Measurements from ENCODE around the gene RGS3.
"Not testable (repeated sequence)": the region's sequence is repeated elsewhere in the genome, so short reads cannot be mapped to it uniquely, and the experiment has no call there.

Gene RGS3

DNA sequence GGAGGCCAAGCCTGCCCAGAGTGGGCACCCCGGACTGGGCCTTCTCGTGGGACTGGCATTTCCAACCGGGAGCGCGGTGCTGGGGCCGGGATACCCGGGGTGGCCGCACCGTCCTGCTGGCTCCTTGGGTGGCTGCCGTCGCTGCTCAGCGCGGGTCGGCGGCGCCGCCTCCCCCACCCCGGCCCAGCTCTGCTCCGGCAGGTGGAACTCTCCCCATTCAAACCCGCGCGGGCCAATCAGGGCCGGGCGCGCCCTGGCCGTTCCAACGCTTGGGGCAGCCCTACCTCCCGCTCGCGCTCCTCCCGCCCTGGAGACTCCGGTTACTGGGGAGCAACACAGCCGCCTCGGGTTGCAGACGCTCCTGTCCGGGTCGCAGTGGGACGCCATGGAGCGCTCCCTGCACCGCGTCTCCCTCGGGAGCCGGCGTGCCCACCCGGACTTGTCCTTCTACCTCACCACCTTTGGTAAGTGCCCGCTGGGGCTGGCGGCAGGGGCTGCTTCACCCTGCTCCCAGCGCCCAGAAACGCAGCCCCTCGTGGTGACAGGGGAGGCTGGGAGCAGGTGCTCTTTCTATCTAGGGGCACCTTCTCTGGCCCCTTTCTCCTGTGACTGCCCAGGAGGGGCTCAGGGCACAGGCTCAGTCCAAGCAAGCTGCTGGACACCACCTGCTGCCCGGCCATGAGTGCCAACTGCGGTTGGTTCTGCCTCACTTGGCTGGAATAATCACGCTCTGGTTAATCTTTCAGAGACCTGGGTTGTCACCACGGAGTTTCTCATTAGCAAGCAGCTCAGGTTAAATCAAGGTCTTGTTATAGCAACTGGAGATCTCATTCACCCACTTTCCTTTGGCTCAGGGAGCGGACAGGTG lies at the start of gene RGS3:
RGS3 (plus strand) TSS at position 310 of the 868 bp plus-strand sequence; CDS start at position 386, 76 bp downstream.
- DNase-seq: no peak

DNA sequence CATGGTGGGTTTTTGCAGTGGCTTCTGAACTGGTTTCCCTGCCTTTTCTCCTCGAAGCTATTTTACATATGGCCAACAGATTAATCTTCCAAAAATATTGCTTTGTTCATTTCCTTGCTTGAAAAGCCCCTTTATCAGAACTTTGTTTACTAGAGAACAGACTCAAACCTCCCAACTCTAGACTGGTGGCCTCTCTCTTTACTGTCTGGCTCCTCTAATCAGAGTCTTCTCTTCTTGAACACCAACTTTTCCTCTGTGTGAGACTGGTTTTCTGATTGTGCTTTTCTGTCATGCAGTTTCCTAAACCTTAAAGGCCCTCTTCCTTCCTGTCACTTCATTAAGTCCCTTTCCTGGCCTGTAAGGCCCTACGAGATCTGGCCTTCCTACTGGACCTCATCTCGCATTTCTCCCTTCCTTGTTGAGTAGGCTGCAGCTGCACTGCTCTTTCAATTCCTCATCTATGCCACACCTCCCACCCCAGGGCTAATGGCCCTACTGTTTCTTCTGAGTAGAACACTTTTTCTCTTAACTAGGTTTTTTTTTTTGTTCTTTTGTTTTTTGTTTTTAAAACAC lies 47.3 kb upstream of the RGS3 start:
- no peak for DNase-seq

DNA sequence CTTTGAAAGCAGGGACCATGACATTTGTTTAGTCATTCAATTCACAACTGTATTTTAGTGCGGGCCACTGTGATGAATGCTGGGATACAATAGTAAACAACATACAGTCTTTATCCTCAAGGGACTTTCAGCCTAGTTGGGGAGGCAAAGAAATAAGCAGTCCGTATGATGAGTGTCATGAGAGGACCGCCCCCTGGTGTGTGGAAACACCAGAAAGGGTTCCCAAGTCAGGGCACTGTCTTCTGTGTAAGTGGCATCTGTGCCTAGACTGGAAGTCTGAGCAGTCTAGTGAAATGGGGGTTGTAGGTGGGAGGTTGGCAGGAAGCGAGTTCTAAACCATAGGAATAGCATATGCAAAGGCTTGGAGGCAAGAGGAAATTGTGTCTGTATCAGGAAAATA lies 46.2 kb upstream of the RGS3 start:
- no peak for DNase-seq

DNA sequence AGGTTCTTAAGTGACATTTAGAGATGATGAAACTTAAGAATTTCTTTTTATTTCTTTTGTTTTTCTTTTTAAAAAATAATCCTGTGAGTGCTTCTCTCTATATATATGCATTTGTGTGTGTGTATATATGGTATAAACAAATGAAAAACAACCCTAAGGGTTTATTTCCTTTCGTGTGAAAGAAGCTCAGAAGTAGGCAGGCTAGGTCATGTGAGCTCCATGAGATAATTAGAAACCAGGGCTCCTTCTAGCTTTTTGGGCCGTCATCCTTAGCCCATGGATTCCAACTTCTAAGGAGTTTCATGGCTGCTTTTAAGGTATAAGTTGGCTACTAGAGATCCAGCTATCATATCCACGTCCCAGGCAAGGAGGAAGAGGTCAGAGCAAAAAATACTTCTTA lies 41.8 kb upstream of the RGS3 start:
- DNase-seq: no peak

DNA sequence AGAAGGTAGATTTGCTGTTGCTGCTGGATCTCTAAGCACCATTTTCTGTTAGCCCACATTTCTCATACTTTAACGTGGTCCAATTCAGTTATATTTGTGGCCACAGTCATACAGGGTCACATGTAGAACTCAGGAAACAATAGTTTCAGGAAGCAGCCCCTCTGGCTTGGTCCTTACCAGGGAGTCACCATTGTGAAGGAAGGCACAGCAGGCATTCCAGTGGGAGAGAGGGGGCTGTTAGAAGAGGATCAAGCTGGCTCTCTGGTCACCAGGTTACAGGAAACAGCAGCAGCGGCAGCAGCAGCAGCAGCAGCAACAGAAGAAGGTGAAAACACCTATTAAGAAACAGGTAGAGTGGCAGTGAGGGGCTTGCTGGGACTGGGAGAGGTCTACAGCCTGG lies 38.5 kb upstream of the RGS3 start:
- no peak for DNase-seq

DNA sequence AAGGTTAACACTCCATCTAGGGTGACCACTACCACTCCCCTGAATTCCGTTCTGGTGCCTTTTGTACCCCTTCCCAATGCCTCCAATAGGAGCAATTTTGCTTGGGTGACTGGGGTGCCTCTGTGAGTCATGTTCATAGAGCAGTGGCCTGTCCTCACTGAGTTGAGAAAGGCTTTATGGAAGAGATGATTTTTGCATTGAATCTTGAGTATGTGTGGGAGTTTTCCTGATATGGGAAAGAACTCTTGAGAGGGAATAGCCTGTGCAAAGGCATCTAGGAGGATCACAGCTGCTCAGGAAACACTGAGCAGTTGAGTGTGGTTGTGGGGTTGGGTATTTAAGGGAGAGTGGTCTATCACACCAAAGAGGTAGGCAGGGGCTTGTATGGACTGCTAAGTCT lies 36.8 kb upstream of the RGS3 start:
- no peak for DNase-seq

DNA sequence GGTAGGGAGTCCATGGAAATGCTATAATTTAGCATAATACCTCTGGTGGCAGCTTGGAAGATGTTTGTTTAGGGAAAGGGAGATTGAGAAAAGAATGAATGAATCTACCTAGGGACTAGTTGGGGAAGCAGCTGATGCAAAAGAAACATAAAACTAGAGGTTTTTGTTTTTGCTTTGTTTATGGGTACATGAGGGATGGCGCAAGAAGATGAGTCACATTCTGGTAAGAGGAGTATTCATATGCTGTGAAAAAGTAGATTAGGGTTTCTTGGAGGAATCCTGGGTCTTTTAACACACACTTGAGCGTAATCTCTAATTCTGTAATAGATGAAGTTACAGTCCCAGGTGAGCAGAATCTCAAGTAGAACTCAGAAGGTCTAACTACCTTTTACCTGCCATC lies 35.9 kb upstream of the RGS3 start:
- no peak for DNase-seq

DNA sequence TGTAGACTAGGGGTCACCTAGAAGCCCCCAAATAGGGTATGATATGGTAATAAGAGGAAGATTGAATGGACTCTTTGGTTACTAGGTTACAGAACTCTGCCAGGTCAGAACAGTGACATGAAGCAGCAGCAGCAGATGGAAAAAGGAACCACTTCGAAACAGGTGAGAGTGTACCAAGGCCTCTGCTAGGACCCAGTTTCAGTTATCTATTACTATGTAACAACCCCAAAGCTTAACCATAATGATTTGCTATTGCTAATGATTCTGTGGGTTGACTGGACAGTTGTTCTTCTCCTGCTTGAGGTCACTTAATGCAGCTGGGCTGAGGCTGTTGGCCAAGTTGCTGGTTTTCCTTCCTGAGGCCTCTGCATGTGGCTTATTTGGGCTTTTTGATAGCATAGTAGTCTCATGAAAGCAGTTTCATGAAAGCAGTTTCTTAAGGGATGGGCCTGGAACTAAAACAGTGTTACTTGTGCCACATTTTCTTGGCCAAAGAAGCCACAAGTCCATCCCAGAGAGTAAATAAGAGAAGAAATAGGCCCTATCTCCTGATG lies 35.4 kb upstream of the RGS3 start:
- no peak for DNase-seq

DNA sequence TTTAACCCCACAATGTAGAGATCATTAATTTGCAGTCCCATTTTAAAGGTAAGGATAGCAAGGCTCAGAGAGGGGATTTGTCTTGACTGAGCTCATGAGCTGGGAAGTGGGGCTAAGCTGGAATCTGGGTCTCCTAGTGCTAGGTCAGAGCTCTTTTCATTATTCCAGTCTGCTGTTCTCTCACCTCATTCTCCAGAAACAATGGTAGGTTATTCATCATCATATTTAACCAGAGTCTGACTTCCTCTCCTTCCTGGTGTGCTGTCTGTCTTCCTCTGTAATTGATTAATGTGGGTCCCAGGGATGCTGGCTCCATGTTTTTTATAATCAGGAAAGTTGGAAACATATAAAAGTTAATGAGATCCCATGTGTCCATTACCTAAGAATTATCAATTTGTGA lies 32.3 kb upstream of the RGS3 start:
- DNase-seq: no peak

DNA sequence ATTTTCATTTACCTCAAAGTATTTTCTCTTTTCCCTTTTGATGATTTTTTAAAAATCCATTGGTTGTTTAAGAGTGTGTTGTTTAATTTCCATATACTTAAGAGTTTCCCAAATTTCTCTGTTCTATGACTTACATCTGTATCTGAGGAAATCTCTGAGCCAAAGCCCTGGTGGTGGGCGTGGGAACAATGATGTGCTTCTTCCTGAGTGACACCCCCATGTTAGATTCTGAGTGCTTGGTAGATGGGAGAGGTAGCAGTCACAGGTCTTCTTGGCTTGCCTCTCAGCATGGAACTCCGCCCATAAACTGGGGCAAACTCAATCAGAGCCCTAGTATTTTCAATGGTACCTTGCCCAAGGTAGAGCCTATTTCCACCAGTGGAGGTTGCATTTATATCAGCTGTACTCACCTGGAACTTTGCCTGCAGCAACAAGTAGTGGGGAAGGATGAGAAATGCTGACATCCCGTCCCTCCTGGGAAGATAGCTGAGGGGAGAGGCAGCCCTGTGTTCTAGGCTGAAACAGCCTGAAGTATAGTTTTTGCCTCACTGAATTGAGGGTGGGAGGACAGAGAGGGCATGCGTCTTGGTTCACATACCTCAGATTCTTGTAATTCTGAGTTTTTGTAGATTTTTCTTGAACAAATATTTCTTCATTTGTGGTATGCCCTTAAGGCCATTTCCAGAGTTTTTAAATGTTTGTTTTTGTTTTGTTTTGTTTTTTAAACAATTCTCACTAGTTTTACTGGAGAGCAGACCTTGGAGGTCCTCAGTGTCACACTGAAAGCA lies 26.6 kb upstream of the RGS3 start:
- no peak for DNase-seq

DNA sequence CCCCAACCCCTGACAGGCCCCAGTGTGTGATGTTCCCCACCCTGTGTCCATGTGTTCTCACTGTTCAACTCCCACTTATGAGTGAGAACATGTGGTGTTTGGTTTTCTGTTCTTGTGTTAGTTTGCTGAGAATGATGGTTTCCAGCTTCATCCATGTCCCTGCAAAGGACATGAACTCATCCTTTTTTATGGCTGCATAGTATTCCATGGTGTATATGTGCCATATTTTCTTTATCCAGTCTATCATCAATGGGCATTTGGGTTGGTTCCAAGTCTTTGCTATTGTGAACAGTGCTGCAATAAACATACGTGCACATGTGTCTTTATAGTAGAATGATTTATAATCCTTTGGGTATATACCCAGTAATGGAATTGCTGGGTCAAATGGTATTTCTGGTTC lies 25.8 kb upstream of the RGS3 start:
- not testable (repeated sequence) for DNase-seq

DNA sequence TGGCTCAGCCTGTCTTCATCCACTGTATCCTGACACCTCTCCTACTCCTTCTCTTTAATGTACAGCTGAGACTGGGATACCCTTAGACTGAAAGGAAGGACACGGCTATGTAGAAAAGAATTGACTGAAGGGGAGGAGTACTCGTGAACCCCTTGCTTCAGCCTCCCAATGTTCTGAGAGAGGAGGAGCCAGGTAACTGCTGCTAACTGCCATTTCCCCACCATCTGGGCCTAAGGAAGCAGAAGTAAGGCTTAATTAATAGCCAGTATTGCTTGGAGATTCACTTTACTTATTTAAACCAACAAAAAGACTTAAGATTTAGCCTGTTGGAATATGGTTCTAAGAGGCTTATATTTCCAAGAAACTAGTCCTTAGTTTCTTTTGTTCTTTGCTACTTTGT lies 18.8 kb upstream of the RGS3 start:
- DNase-seq: no peak

DNA sequence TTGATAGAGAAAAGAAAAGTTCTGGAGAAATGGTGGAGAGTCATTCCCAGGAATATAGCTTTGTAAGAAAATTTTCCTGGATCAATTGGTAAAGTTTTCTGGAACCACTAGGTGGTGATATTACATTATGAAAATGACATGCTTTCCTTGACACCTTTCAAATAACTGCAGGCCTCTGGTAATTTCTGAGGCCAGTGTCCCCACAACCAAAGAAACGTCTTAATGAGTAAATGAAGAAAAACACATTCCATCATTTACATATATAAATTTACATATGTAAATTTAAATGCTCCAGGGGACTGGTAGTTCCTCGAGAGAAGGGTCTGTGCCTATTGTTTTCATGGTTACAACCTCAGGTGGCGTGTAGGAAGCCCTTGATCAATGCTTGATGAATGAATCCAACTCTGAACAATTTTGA lies 17.2 kb upstream of the RGS3 start:
- DNase-seq: no peak

DNA sequence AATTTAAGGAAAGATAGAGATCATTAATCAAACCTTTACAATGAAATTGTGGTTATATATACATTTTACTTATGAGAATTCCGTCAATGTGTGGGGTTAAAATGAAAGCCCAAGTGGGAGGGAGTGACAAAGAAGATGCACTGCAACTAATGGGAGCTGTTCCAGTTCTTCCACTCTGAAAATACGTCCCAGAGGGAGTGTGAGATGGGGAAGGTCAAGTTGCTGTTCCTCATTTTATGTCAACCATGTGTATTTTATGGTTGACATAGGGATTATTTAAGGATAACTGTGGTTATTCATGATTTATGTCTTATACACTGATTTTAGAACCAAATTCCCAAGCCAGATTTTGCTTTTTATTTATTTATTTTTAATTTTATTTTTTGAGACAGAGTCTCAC lies 14.2 kb upstream of the RGS3 start:
- no peak for DNase-seq

DNA sequence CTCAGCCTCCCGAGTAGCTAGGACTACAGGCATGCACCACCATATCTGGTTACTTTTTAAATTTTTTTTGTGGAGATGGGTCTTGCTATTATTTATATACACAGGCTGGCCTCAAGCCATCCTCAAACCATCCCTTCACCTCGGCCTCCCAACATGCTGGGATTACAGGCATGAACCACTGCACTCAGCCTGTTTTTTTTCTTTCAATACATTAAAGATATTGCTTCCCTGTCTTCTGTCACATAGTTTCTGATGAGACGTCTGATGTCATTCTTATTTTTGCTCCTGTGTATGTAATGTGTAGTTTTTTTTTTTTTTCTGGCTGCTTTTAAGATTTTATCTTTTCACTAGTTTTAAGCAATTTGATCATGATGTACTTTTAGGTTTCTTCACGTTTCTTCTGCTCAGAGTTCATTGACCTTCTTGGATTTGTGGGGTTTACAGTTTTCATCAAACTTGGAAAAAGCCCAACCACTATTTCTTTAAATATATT lies 11.4 kb upstream of the RGS3 start:
- DNase-seq: no peak

DNA sequence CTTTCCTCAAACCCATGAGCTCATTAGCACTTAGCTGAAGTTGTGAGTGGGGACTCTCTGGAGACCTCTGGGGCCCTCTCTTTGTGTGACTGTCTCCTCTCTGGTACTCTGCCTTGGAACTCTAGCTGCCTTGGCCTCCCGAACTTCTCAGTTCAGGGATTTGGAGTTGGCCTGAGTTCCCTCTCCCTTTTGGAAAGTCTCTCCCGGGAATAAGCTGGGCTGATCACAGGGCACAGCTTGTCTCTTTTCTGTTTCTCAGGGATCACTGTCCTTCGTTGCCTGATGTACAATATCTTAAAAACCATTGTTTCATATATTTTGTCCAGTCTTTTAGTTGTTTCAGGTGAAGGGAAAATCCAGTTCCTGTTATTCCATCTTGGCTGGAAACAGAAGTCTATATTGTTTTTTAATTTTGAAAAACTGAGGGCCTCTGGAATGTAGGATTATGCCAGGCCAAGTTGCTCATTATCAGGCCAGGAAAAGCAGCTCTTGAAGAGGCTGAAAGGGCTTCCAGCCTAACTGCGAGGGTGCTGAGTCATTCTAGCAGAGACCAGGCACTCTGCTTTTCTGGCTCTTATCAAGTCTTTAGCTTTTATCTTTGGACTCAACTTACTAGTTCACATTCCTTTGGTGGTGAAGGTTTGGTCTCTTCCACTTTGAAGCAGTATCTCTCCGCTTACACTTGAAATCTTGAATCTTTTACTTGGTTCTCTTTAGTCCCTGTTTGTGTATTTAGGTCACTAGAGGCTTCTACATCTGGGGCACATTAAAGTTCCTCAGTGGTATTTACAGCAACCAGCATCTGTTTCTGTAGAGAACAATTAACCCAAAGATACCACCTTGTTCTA lies 8.4 kb upstream of the RGS3 start:
- DNase-seq: no peak

DNA sequence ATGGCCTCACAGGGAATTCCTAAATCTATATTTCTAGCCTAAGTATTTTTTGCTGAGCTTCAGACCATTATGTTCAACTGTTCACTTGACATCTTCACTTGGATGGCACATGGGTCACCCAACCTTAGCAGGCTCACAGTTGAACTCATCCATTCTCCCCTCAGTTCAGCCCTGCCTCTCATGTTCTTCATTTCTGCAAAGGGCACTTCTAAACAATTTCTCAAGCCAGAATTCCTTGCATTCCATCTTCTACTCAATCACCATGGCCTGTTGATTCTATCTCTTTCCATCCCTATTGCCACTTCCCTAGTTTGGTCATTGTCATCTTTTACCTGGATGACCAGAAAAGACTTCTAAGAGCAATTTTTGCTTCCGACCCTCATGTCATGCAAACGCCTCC lies 7.3 kb upstream of the RGS3 start:
- no peak for DNase-seq

DNA sequence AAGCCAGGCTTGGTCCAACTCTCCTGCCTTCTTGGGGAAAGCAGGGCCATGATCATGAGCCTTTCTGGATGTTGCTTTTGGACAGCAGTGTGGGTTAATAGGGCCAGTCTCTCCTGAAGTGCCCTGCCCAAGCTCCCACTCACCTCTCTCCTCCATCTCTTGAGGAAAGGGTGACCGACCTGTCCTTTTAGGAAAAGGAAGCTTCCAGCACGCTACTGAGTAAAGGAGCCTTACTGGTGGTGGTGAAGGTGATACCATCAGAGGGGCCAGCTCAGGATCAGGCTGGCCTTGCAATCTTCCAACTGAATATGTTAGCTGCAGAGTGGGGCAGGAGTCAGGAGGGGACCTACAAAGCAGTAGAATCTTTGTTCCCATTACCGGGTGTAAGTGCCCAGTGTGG lies 2.2 kb upstream of the RGS3 start:
- no peak for DNase-seq

DNA sequence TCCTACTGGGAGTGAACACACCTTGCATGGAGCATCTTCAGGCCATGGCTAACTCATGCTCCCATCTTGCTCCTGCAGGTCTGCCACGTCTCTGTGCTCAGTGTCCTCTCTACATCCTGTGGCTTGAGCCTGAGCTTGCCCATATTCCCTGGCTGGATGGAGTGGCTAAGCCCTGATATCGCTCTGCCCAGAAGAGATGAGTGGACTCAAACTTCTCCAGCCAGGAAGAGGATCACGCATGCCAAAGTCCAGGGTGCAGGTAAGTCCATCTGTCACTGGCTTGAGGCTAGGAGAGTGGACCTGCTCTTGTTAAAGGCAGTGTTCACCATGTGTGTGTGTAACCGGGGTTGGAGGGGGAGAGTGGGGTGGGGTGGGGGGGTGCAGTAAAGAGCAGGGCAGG lies 1.6 kb upstream of the RGS3 start:
- no peak for DNase-seq

DNA sequence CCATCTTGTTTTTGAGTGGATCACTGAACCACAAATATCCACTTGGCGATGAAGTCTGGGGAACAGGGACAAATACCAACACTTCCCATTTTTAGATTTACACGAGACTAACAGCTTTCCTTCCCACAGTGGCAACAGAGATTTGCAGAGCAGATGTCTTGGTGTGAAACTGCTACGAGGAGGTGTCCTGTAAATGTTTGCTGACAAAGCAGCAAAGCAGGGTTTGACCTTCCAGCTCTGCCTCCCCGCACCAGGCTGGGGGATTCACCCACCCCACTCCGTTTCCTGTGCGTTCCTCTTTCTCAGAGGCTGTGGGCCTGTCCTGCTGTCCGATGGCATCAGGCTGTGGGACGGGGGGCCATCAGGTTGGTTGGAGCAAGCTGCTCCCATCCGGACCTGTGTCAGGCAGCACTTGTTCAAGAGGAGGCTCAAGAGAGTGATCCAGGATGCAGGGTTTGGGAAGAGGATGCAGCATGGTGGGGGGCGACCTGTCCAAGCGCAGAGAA lies 693 bp upstream of the RGS3 start:
- no peak for DNase-seq

DNA sequence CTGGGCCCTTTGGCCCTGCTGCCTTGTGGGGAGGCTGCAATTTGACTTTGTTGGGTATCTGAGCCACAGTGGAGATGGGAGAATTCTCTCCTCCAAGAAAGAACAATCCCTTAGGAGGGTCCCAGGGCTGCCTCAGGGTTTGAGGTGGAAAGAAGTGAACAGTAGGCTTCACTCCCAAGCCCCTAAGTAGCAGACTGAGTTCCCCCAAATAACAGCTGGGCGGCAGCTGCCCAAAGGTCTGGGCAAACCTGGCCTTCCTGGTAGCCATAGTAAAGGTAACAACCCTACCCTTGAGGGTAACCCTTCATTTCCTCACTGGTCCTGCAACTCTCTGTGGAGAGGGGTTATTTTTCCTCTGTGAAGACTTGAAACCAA lies 746 bp downstream of the RGS3 start:
- DNase-seq: no peak

DNA sequence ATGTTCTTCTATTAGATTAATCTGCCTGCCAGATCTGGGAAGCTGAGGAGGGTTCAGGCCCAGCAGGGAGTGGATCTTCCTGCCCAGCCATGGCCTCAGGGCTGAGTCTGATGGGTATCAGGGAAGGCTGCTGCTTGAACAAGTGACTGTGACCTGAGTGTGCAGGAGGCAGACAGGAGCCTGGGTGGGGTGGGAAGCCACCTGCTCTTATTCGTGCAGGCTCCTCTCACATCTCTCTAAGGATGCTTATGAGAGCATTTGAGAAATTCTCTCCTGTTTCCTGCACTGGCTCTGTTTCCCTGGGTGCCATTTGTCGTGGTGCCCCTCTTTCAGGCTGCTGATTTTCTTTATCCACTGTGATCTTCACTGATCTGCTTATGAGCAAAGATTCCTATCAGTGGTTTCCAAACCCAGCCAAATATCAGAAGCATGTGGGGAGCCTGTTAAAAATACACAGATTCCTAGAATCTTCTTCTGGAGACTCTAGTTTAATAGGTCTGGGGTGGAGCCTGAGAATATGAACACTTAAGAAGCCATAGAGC lies 2.1 kb downstream of the RGS3 start:
- no peak for DNase-seq
